ENCODE measurements around the gene CHST3. TPM values are rescaled to one million over a fixed set of nuclear protein-coding genes. Genes with fewer than 3 reads are reported as not detected.

CHST3 gene
- total and polyA plus RNA-seq, 10 of the 15 experiments (the other 5 are each of a cell fraction or from before 2014, with no cell fraction given), result 0.03 to 0.50 (median 0.05) TPM; not detected in 2

GRCh38 chr10:72009051-72009424 is 44.8 kb downstream of the CHST3 start:
- no peaks in the 10 kb centered on the region for H3K9me3 ChIP-seq (replicated peaks; ENCODE audit: control insufficient read depth, insufficient read depth, low read length)
- H3K4me1 ChIP-seq (ENCODE audit: control insufficient read depth, insufficient read depth, low read length), result no peaks in the 10 kb centered on the region
- no peak overlapping the region for H3K9ac ChIP-seq (ENCODE audit: control insufficient read depth, insufficient read depth, low read length)
- in situ Hi-C loops (cut with MboI) (no loop called here), intact Hi-C loops (cut with micrococcal nuclease; ENCODE audit: unreplicated experiment) (no loop called here)
- 48% methylated on average over 9 of the region's 9 CpGs for WGBS (ENCODE audit: insufficient coverage, insufficient replicate concordance, low lambda C conversion rate, missing lambda C conversion rate)
- DNase-seq (ENCODE audit: low read depth, low spot score) (no peak), FAIRE-seq (no peak), ATAC-seq (no peak)
- H3K4me2 ChIP-seq (ENCODE audit: control insufficient read depth, insufficient read depth), result no peak overlapping the region
- POLR2A ChIA-PET, result no interaction called here
- RAD21 ChIA-PET (ENCODE audit: unreplicated experiment), result no interaction called here
- no peak overlapping the region for H3K27ac ChIP-seq (ENCODE audit: control insufficient read depth, insufficient read depth)
- no peak for TF ChIP-seq TAF1 (IDR thresholded peaks at IDR 0.05; ENCODE audit: borderline replicate concordance, low read depth, low read length)
- no peak for TF ChIP-seq CUX1 (IDR thresholded peaks at IDR 0.05; ENCODE audit: insufficient replicate concordance, low read depth, low read length)
- TF ChIP-seq EED (IDR thresholded peaks at IDR 0.05; ENCODE audit: low read depth), result no peak
- TF ChIP-seq HDGF (IDR thresholded peaks at IDR 0.05), result no peak
- no peak for TF ChIP-seq LARP7 (IDR thresholded peaks at IDR 0.05)
- no peak for TF ChIP-seq MYB (IDR thresholded peaks at IDR 0.05; ENCODE audit: borderline replicate concordance, low read depth, low read length)
- TF ChIP-seq SREBF2 (IDR thresholded peaks at IDR 0.05; ENCODE audit: low read length), result no peak
- no peak for TF ChIP-seq MXI1 (IDR thresholded peaks at IDR 0.05; ENCODE audit: low read depth, low read length)
- no peak for TF ChIP-seq RFX5 (IDR thresholded peaks at IDR 0.05; ENCODE audit: low read depth, low read length)
- SMC1A ChIA-PET (ENCODE audit: uncharacterized antibody, unreplicated experiment), result no interaction called here
- no peaks in the 10 kb centered on the region for H3K79me2 ChIP-seq (ENCODE audit: control insufficient read depth, insufficient read depth, low read length)
- no peak overlapping the region for H3K4me3 ChIP-seq
- H3K36me3 ChIP-seq (ENCODE audit: control insufficient read depth in 2 of 2, insufficient read depth in 2 of 2, low read length in 1 of 2), result no peaks in the 10 kb centered on the region; a peak in 1 of 4 replicates
- CTCF ChIA-PET, result interaction anchor here (1.1 kb wide), 1 partner anchor 11 kb away, joined by 3 read pairs; no protein-coding TSS in a partner anchor
- BruUV-seq (replicated peaks), result no TSS peak
- no peaks in the 10 kb centered on the region for H3K27me3 ChIP-seq (replicated peaks in 1 of 2; ENCODE audit: control insufficient read depth in 2 of 2, insufficient read depth in 2 of 2, low read length in 1 of 2)
- no peaks in the 10 kb centered on the region for H4K20me1 ChIP-seq (ENCODE audit: control insufficient read depth, insufficient read depth)
- H2AFZ ChIP-seq (ENCODE audit: control insufficient read depth, low read depth, low read length), result no peak overlapping the region

All from GM12878 (cell line).